ENCODE data around the gene GOLGA8G. TPM values are rescaled to one million over a fixed set of nuclear protein-coding genes. Genes with fewer than 3 reads are reported as not detected.
"Not testable (repeated sequence)": the region's sequence is repeated elsewhere in the genome, so short reads cannot be mapped to it uniquely, and the experiment has no call there.

GOLGA8G gene, protein sequence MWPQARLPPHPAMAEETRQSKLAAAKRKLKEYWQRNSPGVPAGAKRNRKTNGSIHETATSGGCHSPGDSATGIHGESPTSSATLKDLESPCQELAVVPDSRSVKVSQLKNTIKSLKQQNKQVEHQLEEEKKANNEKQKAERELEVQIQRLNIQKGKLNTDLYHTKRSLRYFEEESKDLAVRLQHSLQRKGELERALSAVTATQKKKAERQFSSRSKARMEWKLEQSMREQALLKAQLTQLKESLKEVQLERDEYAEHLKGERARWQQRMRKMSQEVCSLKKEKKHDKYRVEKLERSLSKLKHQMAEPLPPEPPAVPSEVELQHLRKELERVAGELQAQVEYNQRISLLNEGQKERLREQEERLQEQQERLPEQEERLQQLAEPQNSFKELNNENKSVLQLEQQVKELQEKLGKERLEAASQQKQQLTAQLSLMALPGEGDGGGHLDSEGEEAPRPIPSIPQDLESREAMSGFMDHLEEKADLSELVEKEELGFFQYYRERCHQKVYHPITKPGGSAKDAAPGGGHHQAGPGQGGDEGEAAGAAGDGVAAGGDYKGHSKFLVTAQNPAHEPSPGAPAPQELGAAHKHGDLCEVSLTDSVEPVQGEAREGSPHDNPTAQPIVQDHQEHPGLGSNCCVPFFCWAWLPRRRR
- not detected for total RNA-seq

DNA sequence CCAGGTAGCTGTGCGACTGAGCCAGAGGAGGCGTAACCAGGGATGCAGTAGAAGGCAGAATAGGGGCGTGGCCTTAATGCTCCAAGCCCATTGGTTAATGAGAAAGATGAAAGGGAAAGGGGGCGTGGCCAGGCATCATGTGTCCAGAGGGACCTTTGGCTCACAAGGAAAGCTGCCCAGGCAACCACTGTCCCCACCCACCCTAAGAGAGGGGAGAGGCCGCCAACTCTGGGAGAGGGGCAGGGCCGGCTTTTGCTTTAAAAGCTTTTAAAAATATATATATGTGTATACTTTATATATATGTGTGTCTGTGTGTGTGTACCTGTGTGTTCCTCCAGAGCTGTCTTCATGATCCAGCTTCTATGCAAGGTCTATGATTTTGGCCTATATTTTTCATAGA lies at the start of gene GOLGA8G:
Gene GOLGA8G, minus strand, starts transcription at position 18 of the 400 bp plus-strand sequence. CDS start 62 bp downstream, outside the sequence.
- H3K36me3 Mint-ChIP-seq (ENCODE audit: low read depth); CTCF ChIA-PET; H3K9me3 Mint-ChIP-seq: not testable (repeated sequence)

DNA sequence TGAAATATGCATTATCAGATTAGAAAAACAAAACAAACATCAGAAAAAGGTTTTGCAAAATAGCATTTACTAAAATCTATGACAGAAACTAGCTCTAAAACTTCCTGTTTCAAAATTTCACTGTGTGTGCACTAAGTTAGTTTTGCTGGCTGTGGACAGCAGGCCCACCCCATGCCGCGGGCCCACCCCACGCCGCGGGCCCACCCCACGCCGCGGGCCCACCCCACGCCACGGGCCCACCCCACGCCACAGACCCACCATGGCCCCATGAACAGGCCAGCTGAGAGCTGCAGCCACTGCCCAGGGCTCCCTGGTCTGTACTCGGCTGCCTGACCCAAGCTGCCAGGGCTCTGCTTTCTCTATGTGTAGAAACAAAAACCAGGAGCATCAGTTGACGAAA lies 40.6 kb upstream of the GOLGA8G start:
- H3K4me3 Mint-ChIP-seq; POLR2A ChIA-PET; H3K36me3 Mint-ChIP-seq (ENCODE audit: low read depth); H3K9me3 Mint-ChIP-seq; H3K27ac Mint-ChIP-seq; H3K4me1 Mint-ChIP-seq; CTCF ChIA-PET; DNase-seq; H3K27me3 Mint-ChIP-seq: not testable (repeated sequence)

More for the DNA sequence above, at the start of gene GOLGA8G:
- H3K4me3 Mint-ChIP-seq, POLR2A ChIA-PET, H3K27ac Mint-ChIP-seq, H3K27me3 Mint-ChIP-seq, H3K4me1 Mint-ChIP-seq: not testable (repeated sequence)
- DNase-seq: peak; percentile 7

DNA sequence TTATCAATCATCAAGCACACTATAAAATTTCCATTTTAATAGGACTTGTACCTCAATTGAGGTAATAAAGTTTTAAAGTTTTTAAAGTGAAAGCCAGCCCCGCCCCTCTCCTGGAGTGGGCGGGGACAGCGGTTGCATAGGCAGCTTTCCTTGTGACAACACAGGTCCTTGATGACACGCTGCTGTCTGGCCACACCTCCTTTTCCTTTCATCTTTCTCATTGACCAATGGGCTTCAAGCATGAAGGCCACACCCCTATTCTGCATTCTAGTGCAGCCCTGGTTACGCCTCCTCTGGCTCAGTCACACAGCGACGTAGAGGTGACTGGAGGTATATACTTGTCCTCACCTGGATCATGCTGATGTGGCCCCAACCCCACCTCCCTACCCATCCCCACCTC lies 20.5 kb upstream of the GOLGA8G start, which contains the start of gene GOLGA6L25:
Gene GOLGA6L25, plus strand, starts transcription at position 301 of the 400 bp plus-strand sequence. Its CDS starts 61 bp downstream, at position 362.
- H3K4me3 Mint-ChIP-seq; POLR2A ChIA-PET; H3K4me1 Mint-ChIP-seq; H3K27me3 Mint-ChIP-seq; H3K27ac Mint-ChIP-seq; H3K9me3 Mint-ChIP-seq; DNase-seq; CTCF ChIA-PET; H3K36me3 Mint-ChIP-seq (ENCODE audit: low read depth): not testable (repeated sequence)

DNA sequence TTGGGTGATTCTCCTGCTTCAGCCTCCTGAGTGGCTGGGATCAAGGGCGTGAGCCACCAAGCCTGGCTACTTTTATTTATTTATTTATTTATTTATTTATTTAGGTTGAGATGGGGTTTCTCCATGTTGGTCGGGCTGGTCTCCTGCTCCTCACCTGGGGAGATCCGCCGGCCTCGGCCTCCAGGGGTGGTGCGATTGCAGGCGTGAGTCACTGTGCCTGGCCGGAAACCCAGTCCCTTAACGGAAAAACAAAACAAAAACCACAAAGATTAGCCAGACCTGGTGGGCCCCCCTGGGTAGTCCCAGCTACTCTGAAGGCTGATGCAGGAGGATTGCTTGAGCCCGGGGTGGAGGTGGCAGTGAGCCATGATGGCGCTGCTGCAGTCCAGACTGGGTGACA lies 17.6 kb downstream of the GOLGA8G start:
- H3K4me1 Mint-ChIP-seq; DNase-seq; H3K27me3 Mint-ChIP-seq; H3K36me3 Mint-ChIP-seq (ENCODE audit: low read depth); H3K9me3 Mint-ChIP-seq; POLR2A ChIA-PET; H3K27ac Mint-ChIP-seq; H3K4me3 Mint-ChIP-seq; CTCF ChIA-PET: not testable (repeated sequence)

DNA sequence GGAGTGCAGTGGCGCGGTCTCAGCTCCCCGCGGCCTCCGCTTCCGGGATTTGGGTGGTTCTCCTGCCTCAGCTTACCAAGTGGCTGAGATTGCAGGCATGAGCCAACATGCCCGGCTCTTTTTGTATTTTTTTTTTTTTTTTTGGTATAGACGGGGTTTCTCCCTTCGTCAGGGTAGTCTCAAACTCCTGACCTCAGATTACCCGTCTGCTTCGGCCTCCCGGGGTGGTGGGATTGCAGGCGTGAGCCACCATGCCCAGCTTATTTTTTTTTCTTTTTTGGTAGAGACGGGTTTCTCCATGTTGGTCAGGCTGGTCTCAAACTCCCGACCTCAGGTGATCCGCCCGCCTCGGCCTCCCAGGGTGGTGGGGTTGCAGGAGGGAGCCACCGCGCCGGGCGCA lies 18.6 kb downstream of the GOLGA8G start:
- H3K27ac Mint-ChIP-seq; H3K9me3 Mint-ChIP-seq; DNase-seq; CTCF ChIA-PET; H3K36me3 Mint-ChIP-seq (ENCODE audit: low read depth); POLR2A ChIA-PET; H3K4me3 Mint-ChIP-seq; H3K4me1 Mint-ChIP-seq; H3K27me3 Mint-ChIP-seq: not testable (repeated sequence)

DNA sequence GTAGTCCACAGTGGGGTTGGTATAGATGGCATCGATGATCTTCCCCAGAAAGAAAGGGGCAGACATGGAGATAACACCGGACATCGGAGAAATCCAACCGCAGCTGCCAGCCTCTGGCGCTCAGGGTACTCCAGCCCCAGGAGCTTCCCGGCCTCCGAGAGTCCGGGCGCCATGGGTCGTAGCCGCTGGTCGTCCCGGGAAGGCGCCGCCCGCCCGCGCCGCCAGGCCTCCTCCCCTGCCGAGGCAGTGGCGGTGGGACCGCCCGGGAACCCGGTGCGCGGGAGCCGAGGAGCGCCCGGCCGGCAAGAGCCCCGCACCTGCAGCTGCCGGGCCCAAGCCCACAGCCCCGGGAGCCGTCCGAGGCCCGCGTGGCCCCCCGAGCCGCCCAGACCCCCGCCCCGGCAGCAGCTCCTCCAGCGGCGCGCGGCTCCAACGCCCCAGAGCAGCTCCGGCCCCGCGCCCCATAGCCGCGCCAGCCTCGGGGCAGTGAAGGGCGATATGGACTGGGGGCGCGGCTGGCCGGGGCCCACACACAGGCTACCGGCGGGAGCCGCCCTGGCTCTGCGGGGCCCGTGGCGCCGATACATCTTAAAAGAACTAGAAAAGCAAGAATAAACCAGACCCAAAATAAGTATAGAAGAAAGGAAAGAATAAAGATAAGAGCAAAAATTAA lies 24.4 kb downstream of the GOLGA8G start:
- H3K4me3 Mint-ChIP-seq; H3K9me3 Mint-ChIP-seq; H3K27ac Mint-ChIP-seq; CTCF ChIA-PET; DNase-seq; H3K36me3 Mint-ChIP-seq (ENCODE audit: low read depth); H3K27me3 Mint-ChIP-seq; POLR2A ChIA-PET; H3K4me1 Mint-ChIP-seq: not testable (repeated sequence)

DNA sequence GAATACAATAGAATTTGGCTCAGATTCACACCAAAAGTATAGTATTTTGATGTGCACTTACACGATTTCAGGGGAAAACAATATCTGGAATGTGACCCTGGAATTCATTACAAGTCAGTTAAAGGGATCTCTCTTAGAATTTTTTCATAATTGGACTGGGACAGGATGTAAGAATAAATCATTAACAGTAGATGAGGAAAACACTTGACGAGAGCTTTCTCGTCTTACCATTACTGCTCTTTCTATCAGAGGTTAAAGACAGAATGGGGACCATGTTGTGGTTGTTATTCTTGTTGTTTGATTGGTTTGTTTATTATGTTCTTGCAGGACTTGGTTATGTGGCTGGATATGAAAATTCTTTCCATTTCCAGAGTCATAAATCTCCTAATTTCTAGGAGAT lies 51.4 kb downstream of the GOLGA8G start:
- H3K27ac Mint-ChIP-seq; DNase-seq; H3K4me1 Mint-ChIP-seq; H3K36me3 Mint-ChIP-seq (ENCODE audit: low read depth); H3K4me3 Mint-ChIP-seq; POLR2A ChIA-PET; CTCF ChIA-PET; H3K27me3 Mint-ChIP-seq; H3K9me3 Mint-ChIP-seq: not testable (repeated sequence)

Other genes with a start within 250 kb of the GOLGA8G start
- gene HERC2, start 210.8 kb downstream of the GOLGA8G start, total RNA-seq: 10 to 100 TPM; 30.2 to 33.7 TPM
- gene GOLGA6L24, start 174.9 kb downstream of the GOLGA8G start, total RNA-seq: not detected
- gene GOLGA8F, start 154.3 kb downstream of the GOLGA8G start, total RNA-seq: not detected
- gene GOLGA6L25, start 20.6 kb upstream of the GOLGA8G start, total RNA-seq: not detected
- 1 to 10 TPM; 2.2 to 2.7 TPM for gene GOLGA8M, start 179.4 kb upstream of the GOLGA8G start, total RNA-seq